Fibroblast of the conjunctiva (primary cell): ENCODE data around the gene REN.

ENCODE experiments used
- DNase-seq: peaks from one replicate; pipeline ENCODE4 v3.0.0-alpha.2; 2010; ENCODE audit warnings: low read depth

REN gene

GRCh38 chr1:204153667-204154066 is 12.5 kb downstream of the REN start:
- no peak for DNase-seq

DNA sequence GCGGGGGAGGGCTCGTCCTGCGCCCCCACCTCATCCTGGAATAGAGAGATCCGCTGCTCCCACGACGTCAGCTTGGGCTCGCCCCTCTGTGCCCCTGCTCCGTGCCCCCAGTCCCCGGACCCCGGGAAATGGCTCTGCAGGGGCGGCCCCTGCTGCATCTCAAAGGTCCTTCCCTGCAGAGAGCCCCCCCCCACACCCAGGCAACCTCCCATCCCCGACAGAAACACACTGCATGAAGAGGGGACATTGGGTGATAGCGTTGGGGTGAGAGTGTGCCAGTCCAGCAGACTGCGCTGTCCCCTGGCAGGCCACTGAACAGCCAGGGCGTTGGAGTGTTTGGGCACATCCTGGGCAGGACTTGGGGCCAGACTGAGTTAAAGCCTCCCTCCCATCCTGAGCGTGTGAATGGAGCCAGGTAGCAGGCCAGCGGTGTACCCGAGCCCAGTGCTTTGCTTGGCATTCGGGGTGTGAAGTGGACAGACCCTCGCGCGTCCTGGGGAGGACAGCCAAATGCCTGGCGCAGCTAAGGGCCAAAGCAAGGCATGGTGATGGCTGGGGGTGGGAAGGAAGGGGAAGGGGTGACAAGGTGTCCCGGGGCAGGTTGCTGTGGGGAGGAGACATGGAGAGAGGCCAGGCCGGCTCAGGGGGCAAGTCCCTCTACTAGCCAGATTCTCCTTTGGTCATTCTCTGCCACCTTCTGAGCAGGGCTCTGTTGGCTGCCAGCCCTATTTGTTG is 13.7 kb downstream of the REN start:
- no peak for DNase-seq

DNA sequence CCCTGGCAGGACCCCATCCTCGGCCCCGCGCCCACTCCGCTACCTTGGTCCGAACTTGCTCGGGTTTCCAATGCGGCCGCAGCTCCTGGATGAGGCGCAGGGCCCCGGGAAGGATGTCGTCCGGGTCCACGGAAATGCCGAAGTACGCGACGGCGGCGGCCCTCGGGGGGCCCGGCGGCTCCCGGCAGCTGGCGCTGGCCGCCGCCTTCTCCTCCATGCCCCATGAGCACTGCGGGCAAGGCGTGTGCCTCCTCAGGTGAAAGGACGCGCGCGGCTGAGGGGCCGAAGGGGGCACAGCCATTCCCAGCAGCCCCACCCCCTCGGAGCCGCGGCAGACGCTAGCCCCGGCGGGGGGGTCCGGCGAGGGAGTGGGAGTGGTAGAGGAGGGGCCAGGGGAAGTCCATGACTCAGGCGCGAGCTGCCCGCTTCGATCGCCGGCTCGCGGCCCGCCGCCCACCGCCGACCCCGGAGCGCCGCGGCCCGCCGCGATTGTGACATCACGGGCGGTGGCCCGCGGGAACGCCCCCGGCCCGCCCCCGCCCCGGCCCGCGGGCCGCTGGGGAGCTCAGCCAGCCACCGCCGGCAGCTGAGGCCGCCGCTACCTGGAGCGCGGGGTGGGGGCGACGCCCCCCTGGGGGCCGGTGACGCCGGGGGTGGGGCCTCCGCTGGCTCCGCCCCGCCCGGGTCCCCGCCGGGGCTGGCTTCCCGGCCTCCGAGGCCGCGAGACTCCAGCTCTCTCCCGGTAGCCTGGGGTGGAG is 14.4 kb downstream of the REN start, which contains the start of gene ETNK2:
TSS of gene ETNK2 (minus strand) at position 493 of the 758 bp plus-strand sequence. CDS start at position 301, 192 bp downstream.
- no peak for DNase-seq

GRCh38 chr1:204150702-204151551 is 15.2 kb downstream of the REN start:
- no peak for DNase-seq

GRCh38 chr1:204149635-204150565 is 16.2 kb downstream of the REN start:
- DNase-seq: no peak

GRCh38 chr1:204149107-204149506 is 17.0 kb downstream of the REN start:
- no peak for DNase-seq

DNA sequence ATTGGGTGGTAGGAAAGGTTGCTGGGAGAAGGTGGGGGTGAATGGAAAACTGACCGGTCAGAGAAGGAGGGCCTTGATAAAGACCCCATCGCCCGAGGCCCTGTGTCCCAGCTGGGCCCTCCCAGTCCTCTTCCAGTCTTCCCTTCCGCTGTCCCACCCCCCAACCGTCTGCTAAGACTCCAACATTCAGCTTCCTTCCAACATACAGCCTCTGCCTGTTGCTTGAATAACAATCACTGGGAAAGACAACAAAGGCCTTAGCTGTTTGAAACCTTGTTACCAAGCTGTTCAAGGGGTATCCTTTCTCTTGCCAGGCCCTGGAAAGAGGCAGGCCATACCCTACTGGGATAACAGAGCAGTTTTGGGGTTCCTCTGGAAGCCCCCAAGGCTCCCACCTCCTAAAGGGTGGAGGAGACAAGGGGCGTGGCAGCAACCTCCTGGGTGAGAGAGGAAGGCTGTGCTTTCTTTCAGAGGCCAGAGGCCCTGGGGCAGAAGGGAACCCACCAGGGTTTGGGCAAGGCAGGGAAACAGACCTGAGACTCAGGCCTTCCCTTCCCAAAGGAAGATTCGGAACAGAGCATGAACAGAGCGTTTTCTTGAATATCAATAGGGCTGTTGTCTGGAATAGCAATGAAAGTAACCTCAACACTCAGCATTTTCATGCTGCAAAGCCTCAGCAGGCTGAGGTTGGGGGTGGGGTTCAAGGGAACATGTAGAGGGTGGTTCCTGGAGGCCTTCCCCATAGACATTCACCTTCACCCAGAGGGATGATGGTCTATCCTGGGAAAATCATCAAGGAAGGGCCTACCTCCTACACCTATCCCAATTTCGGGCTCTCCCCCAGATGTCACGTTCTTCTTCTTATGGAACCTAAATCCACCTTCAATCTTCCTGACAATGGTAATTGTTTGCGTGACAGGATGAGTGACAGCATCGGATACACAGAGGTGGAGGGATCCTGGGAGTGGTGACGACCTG is 18.4 kb downstream of the REN start:
- no peak for DNase-seq

GRCh38 chr1:204146965-204147364 is 19.2 kb downstream of the REN start:
- no peak for DNase-seq

- DNase-seq: no peak
Observed at GRCh38 chr1:204146309-204146708, 19.8 kb downstream of the REN start.

DNA sequence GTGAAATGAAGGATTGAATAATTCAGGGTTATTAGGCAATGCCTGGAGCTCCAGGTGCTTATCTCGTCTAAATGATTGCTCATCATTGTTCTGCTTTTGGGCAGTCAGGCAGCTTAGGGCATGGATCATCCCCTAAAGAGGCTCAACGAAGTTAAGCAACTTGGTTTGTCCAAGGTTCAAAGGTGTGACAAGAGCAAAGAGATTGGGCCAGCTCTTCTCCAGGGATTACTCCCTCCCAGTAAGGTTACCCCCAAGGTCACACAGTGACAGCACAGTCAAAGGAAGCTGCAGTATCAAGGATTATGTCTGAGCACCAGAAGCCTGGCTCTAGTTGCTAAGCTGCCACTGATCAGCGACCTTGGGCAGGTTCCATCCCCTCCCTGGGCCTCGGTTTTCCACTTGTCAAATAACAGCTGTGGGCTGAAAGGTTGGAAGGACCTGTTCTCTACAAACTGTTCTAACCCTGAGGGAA is 21.1 kb downstream of the REN start:
- no peak for DNase-seq

- no peak for DNase-seq
Observed at GRCh38 chr1:204143276-204144041, 22.7 kb downstream of the REN start.

GRCh38 chr1:204142032-204142974 is 23.8 kb downstream of the REN start:
- DNase-seq: no peak

DNA sequence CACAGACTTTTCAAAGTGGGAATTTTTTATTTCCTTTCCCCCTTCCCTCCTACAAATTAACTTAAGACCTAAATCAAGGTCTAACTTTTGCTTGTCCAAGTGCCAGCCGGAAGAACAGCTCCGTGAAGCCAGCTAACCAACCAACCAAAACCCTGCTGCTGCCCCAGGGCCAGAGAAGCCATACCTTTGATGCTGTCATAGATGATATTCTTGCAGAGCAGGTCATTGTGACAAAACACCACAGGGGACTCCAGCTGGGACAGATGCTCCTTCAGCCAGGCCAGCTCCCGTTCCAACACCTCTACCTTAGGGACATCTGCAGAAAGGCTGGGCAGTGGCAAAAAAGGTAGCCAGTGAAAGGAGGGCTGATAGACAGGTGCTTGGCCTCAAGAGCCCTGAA is 25.0 kb downstream of the REN start:
- no peak for DNase-seq

DNA sequence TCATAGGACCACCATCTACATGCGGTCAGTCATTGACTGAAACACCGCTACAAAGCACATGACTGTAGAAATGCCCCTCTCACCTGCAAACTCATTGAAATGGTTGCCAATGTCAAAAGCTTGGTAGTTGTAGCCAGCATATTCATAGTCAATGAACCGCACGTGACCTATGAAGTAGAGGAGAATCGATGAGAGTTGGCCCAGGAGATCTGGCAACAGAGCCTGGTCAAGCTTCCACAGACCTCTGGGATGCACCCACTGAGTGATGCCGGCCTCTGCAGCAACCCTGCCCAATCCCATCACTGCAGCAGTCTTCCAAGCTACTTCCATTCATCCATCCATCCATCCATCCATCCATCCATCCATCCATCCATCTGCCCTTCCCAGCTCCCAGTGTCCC is 26.2 kb downstream of the REN start:
- DNase-seq: no peak

GRCh38 chr1:204139088-204139487 is 27.0 kb downstream of the REN start:
- DNase-seq: no peak

GRCh38 chr1:204136814-204137213 is 29.3 kb downstream of the REN start:
- no peak for DNase-seq

- no peak for DNase-seq
Observed at GRCh38 chr1:204134103-204134502, 32.0 kb downstream of the REN start.

- DNase-seq: no peak
Observed at GRCh38 chr1:204132718-204133117, 33.4 kb downstream of the REN start.
